ENCODE results near the gene OSBPL10. TPM values are rescaled to one million over a fixed set of nuclear protein-coding genes. Genes with fewer than 3 reads are reported as not detected.

The OSBPL10 gene
- polyA plus RNA-seq, 2 of the 4 experiments (the other 2 are of a cell fraction), result 9.2 to 17.0 TPM

GRCh38 chr3:32002561-32003368 lies 21.7 kb upstream of the OSBPL10 start:
- H3K4me3 ChIP-seq, result no peak overlapping the region
- WGBS (ENCODE audit: missing lambda C conversion rate), result 60% methylated on average over 6 of the region's 6 CpGs
- POLR2A ChIA-PET, result no interaction called here
- no peak for TF ChIP-seq POLR2A (IDR thresholded peaks at IDR 0.05; ENCODE audit: low read length)
- TF ChIP-seq ELK1 (IDR thresholded peaks at IDR 0.05; ENCODE audit: low read depth, low read length), result no peak
- TF ChIP-seq FOSL2 (IDR thresholded peaks at IDR 0.05), result no peak
- TF ChIP-seq FOSL2 (CRISPR knock-in tag; IDR thresholded peaks at IDR 0.05), result no peak
- TF ChIP-seq ZSCAN20 (CRISPR knock-in tag; IDR thresholded peaks at IDR 0.05), result no peak
- no peak for TF ChIP-seq HOXB5 (CRISPR knock-in tag; IDR thresholded peaks at IDR 0.05)
- no peaks in the 10 kb centered on the region for H3K4me1 ChIP-seq
- ATAC-seq, result peak in 1 of 2 experiments; percentile 30; a peak in 1 of 6 replicates
- no peak for DNase-seq (ENCODE audit: low read depth in 1 of 2, low spot score in 1 of 2)
- CTCF ChIA-PET, result no interaction called here
- no peaks in the 10 kb centered on the region for H3K9me3 ChIP-seq
- H3K27ac ChIP-seq, result no peak overlapping the region
- FAIRE-seq, result no peak
- H3K4me2 ChIP-seq, result no peak overlapping the region

- no peak overlapping the region for H3K27ac ChIP-seq
- CTCF ChIA-PET, result interaction anchor here (1.5 to 2.3 kb wide), 2 partner anchors 18 to 144 kb away, joined by 3 to 7 read pairs; no protein-coding TSS in a partner anchor
- TF ChIP-seq JUN (IDR thresholded peaks at IDR 0.05) (no peak), POLR2A (IDR thresholded peaks at IDR 0.05; ENCODE audit: low read length) (no peak), FOSB (CRISPR knock-in tag; IDR thresholded peaks at IDR 0.05) (no peak), NR3C1 (IDR thresholded peaks at IDR 0.05) (no peak), CBX8 (IDR thresholded peaks at IDR 0.05) (no peak)
- no peak overlapping the region for H3K4me2 ChIP-seq
- 69% methylated on average over 3 of the region's 3 CpGs for WGBS (ENCODE audit: missing lambda C conversion rate)
- peaks cover 5% of the 10 kb centered on the region; the same call in 1 of the 3 replicates for H3K9me3 ChIP-seq
- no peak for DNase-seq (ENCODE audit: low read depth in 1 of 2, low spot score in 1 of 2)
- POLR2A ChIA-PET, result no interaction called here
- no peak overlapping the region for H3K4me3 ChIP-seq
- H3K4me1 ChIP-seq, result no peaks in the 10 kb centered on the region
- no peak for FAIRE-seq
- no peak; a peak in 1 of 6 replicates for ATAC-seq
Measured at GRCh38 chr3:32000877-32001276, 19.8 kb upstream of the OSBPL10 start.

GRCh38 chr3:31999907-32000439 lies 18.9 kb upstream of the OSBPL10 start:
- Histone ChIP-seq H3K4me2 (no peak overlapping the region), H3K4me1 (no peaks in the 10 kb centered on the region), H3K27ac (no peak overlapping the region), H3K4me3 (no peak overlapping the region), H3K9me3 (peaks cover 8% of the 10 kb centered on the region; the same call in 2 of the 3 replicates)
- ChIA-PET POLR2A (no interaction called here), CTCF (interaction anchor here (1.5 to 2.3 kb wide), 2 partner anchors 19 to 145 kb away, joined by 3 to 7 read pairs; no protein-coding TSS in a partner anchor)
- DNase-seq (ENCODE audit: low read depth in 1 of 2, low spot score in 1 of 2) (no peak), ATAC-seq (no peak), FAIRE-seq (no peak)
- TF ChIP-seq MAFK (IDR thresholded peaks at IDR 0.05; ENCODE audit: partially characterized antibody) (peak; percentile 44), FOSB (CRISPR knock-in tag; IDR thresholded peaks at IDR 0.05) (no peak)
- WGBS (ENCODE audit: missing lambda C conversion rate), result 73% methylated on average over 7 of the region's 7 CpGs

DNA sequence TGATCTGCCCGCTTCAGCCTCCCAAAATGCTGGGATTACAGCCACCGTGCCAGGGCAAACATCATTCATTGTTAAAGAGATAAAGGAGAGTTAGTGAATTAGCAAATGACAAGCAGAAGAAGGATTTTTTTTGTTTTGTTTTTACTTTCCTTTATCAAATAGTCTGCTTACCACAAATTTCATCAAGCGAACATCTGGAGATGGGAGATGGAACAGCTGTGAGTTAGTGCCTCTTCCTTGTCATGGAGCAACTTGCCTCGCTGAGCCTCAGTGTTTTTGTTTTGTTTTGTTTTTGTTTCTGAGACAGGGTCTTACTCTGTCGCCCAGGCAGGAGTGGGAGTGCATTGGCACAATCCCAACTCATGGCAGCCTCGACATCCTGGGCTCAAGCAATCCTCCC lies 16.4 kb upstream of the OSBPL10 start:
- ChIA-PET CTCF (no interaction called here), POLR2A (no interaction called here)
- WGBS (ENCODE audit: missing lambda C conversion rate), result 58% methylated on average over 6 of the region's 6 CpGs
- DNase-seq (ENCODE audit: low read depth in 1 of 2, low spot score in 1 of 2), result no peak
- ATAC-seq, result no peak
- Histone ChIP-seq H3K4me1 (no peaks in the 10 kb centered on the region), H3K27ac (no peak overlapping the region), H3K9me3 (peaks cover 19% of the 10 kb centered on the region), H3K4me3 (no peak overlapping the region), H3K4me2 (no peak overlapping the region)
- no peak for FAIRE-seq
- TF ChIP-seq, protein P1, sequence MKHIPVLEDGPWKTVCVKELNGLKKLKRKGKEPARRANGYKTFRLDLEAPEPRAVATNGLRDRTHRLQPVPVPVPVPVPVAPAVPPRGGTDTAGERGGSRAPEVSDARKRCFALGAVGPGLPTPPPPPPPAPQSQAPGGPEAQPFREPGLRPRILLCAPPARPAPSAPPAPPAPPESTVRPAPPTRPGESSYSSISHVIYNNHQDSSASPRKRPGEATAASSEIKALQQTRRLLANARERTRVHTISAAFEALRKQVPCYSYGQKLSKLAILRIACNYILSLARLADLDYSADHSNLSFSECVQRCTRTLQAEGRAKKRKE (CRISPR knock-in tag; IDR thresholded peaks at IDR 0.05; ENCODE audit: low read depth), result no peak
- TF ChIP-seq CHD4 (IDR thresholded peaks at IDR 0.05; ENCODE audit: borderline replicate concordance) (no peak), BHLHE40 (IDR thresholded peaks at IDR 0.05; ENCODE audit: low read depth, low read length) (no peak), JUN (IDR thresholded peaks at IDR 0.05) (no peak), RARB (CRISPR knock-in tag; IDR thresholded peaks at IDR 0.05) (no peak), ZNF302 (CRISPR knock-in tag; IDR thresholded peaks at IDR 0.05) (no peak), SMC3 (IDR thresholded peaks at IDR 0.05) (no peak), MYC (IDR thresholded peaks at IDR 0.05; ENCODE audit: borderline replicate concordance, low read length) (no peak), GATA3 (IDR thresholded peaks at IDR 0.05; ENCODE audit: borderline replicate concordance) (no peak), HEYL (CRISPR knock-in tag; IDR thresholded peaks at IDR 0.05) (no peak)

Measured in A549 (cell line).